Spleen (tissue), 7 donors: ENCODE results near the gene USH1G.
"Not testable (repeated sequence)": the region's sequence is repeated elsewhere in the genome, so short reads cannot be mapped to it uniquely, and the experiment has no call there.

Source experiments
- CTCF ChIP-seq, 11 experiments: fragments of 200-600 bp in 7 of 11; fragments of 450-650 bp in 4 of 11; sonication (generic) in 4 of 11; IDR thresholded peaks in 8 of 11; conservative IDR thresholded peaks in 3 of 11; 1 replicate in 7 of 11; 2 replicates in 4 of 11; pipeline versions ENCODE4 v1.4.0 to v1.8.0; 2016 to 2021; ENCODE audit warnings: antibody characterized with exemption in 11 of 11, inconsistent platforms in 4 of 11, mild to moderate bottlenecking in 1 of 11
- POLR2A ChIP-seq, 3 donors: fragments of 450-650 bp; IDR thresholded peaks; one replicate each; pipeline ENCODE4 v1.5.1; 2017; ENCODE audit warnings: antibody characterized with exemption in 3 of 3, mild to moderate bottlenecking in 1 of 3
- POLR2AphosphoS5 ChIP-seq, 3 donors: sonication (generic); formaldehyde crosslinking; IDR thresholded peaks; one replicate each; pipeline ENCODE4 v1.5.1; 2017; ENCODE audit warnings: antibody characterized with exemption in 3 of 3
- donor health status: DM: no; HTN: no; CAD: no; lungs with moderate emphysema.
- donor health status: DM: no; HTN: no; CAD: no.
- donor health status: DM: no; HTN: no; CAD: no.

GRCh38 chr17:74870028-74870427 lies 53.0 kb downstream of the USH1G start:
- not testable (repeated sequence) for TF ChIP-seq CTCF (IDR thresholded peaks at IDR 0.05 in 8 of 11, conservative IDR thresholded peaks at IDR 0.05 in 3 of 11); POLR2AphosphoS5 (IDR thresholded peaks at IDR 0.05); POLR2A (IDR thresholded peaks at IDR 0.05)
